KOPT-K1 (cell line): ENCODE measurements around the gene AR.
"Not testable (repeated sequence)": the region's sequence is repeated elsewhere in the genome, so short reads cannot be mapped to it uniquely, and the experiment has no call there.

Experiments
- H3K27ac ChIP-seq: fragments of 200-600 bp; sonication (generic); 2 replicates; pipeline ENCODE4 v1.5.1; 2016; ENCODE audit warnings: antibody characterized with exemption, mild to moderate bottlenecking, low read depth, low read length; ENCODE audit not compliant: poor library complexity, severe bottlenecking
- H3K36me3 ChIP-seq: fragments of 200-600 bp; sonication (generic); 2 replicates; pipeline ENCODE4 v1.5.1; 2017; ENCODE audit warnings: antibody characterized with exemption, mild to moderate bottlenecking, low read length, moderate library complexity; ENCODE audit not compliant: insufficient read depth
- H3K9me3 ChIP-seq: fragments of 200-600 bp; sonication (generic); 2 replicates; pipeline ENCODE4 v1.5.1; 2017; ENCODE audit warnings: antibody characterized with exemption, low read length, mild to moderate bottlenecking; ENCODE audit not compliant: insufficient read depth, poor library complexity, severe bottlenecking

The AR gene

GRCh38 chrX:67637293-67637692 is 93.5 kb downstream of the AR start:
- H3K36me3 ChIP-seq, H3K9me3 ChIP-seq, H3K27ac ChIP-seq: not testable (repeated sequence)

- H3K9me3 ChIP-seq = no peaks in the 10 kb centered on the region
- no peaks in the 10 kb centered on the region for H3K36me3 ChIP-seq
- no peak overlapping the region for H3K27ac ChIP-seq
Measured at GRCh38 chrX:67648361-67648760, 104.5 kb downstream of the AR start.

GRCh38 chrX:67651437-67652142 is 107.8 kb downstream of the AR start:
- H3K27ac ChIP-seq = no peak overlapping the region
- no peaks in the 10 kb centered on the region for H3K9me3 ChIP-seq
- no peaks in the 10 kb centered on the region for H3K36me3 ChIP-seq

- no peak overlapping the region for H3K27ac ChIP-seq
- no peaks in the 10 kb centered on the region for H3K36me3 ChIP-seq
- no peaks in the 10 kb centered on the region for H3K9me3 ChIP-seq
Measured at GRCh38 chrX:67652543-67652942, 108.7 kb downstream of the AR start.

GRCh38 chrX:67654301-67654700 is 110.5 kb downstream of the AR start:
- Histone ChIP-seq H3K27ac (no peak overlapping the region), H3K9me3 (no peaks in the 10 kb centered on the region), H3K36me3 (no peaks in the 10 kb centered on the region)

- no peak overlapping the region for H3K27ac ChIP-seq
- H3K9me3 ChIP-seq = no peaks in the 10 kb centered on the region
- no peaks in the 10 kb centered on the region for H3K36me3 ChIP-seq
Measured at GRCh38 chrX:67665583-67665982, 121.8 kb downstream of the AR start.

GRCh38 chrX:67670717-67671116 is 126.9 kb downstream of the AR start:
- not testable (repeated sequence) for H3K9me3 ChIP-seq, H3K36me3 ChIP-seq, H3K27ac ChIP-seq

GRCh38 chrX:67673741-67674274 is 130.0 kb downstream of the AR start:
- Histone ChIP-seq H3K9me3 (no peaks in the 10 kb centered on the region), H3K36me3 (no peaks in the 10 kb centered on the region), H3K27ac (no peak overlapping the region)

GRCh38 chrX:67674741-67675140 is 130.9 kb downstream of the AR start:
- Histone ChIP-seq H3K27ac (no peak overlapping the region), H3K9me3 (no peaks in the 10 kb centered on the region), H3K36me3 (no peaks in the 10 kb centered on the region)

GRCh38 chrX:67684136-67684535 is 140.3 kb downstream of the AR start:
- Histone ChIP-seq H3K36me3 (no peaks in the 10 kb centered on the region), H3K9me3 (no peaks in the 10 kb centered on the region), H3K27ac (no peak overlapping the region)

GRCh38 chrX:67692246-67692645 is 148.4 kb downstream of the AR start:
- Histone ChIP-seq H3K36me3 (no peaks in the 10 kb centered on the region), H3K27ac (no peak overlapping the region), H3K9me3 (no peaks in the 10 kb centered on the region)

GRCh38 chrX:67693928-67694327 is 150.1 kb downstream of the AR start:
- Histone ChIP-seq H3K36me3 (no peaks in the 10 kb centered on the region), H3K27ac (no peak overlapping the region)

GRCh38 chrX:67697452-67697851 is 153.6 kb downstream of the AR start:
- Histone ChIP-seq H3K36me3 (no peaks in the 10 kb centered on the region), H3K9me3 (no peaks in the 10 kb centered on the region), H3K27ac (no peak overlapping the region)

More at GRCh38 chrX:67693928-67694327, 150.1 kb downstream of the AR start:
- H3K9me3 ChIP-seq = no peaks in the 10 kb centered on the region

- H3K9me3 ChIP-seq = no peaks in the 10 kb centered on the region
- H3K27ac ChIP-seq = no peak overlapping the region
- H3K36me3 ChIP-seq = no peaks in the 10 kb centered on the region
Measured at GRCh38 chrX:67700602-67701001, 156.8 kb downstream of the AR start.

- H3K36me3 ChIP-seq = no peaks in the 10 kb centered on the region
Measured at GRCh38 chrX:67714004-67714403, 170.2 kb downstream of the AR start.

GRCh38 chrX:67717571-67717970 is 173.8 kb downstream of the AR start:
- no peaks in the 10 kb centered on the region for H3K36me3 ChIP-seq
- no peak overlapping the region for H3K27ac ChIP-seq
- H3K9me3 ChIP-seq = no peaks in the 10 kb centered on the region

More at GRCh38 chrX:67714004-67714403, 170.2 kb downstream of the AR start:
- no peaks in the 10 kb centered on the region for H3K9me3 ChIP-seq
- H3K27ac ChIP-seq = no peak overlapping the region
